ENCODE measurements around the gene HCAR1. TPM values are rescaled to one million over a fixed set of nuclear protein-coding genes. Genes with fewer than 3 reads are reported as not detected.
"Not testable (repeated sequence)": the region's sequence is repeated elsewhere in the genome, so short reads cannot be mapped to it uniquely, and the experiment has no call there.

The HCAR1 gene
- polyA plus RNA-seq, 1 of the 3 experiments (the other 2 are of a cell fraction), result not detected

DNA sequence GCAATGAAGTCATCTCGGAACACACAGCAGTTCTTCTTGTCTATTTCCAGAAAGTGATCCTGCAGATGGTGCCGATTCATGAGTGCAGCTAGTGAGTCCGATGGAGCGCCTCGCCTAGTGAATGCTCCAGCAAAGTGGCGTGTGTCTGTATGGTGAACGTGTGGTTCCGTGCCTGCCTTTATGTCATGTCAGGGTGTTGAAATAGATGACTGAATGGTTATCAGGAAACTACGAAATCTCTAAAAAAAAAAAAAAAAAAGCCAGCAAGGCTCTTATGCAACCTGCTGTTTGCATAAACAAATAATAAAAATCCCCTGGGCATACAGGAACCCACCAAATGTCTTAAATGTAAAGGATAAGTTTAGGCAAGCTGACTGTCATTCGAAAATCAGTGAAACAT lies 14.0 kb downstream of the HCAR1 start, which contains the start of gene HCAR3:
Gene HCAR3, minus strand, starts transcription at position 154 of the 400 bp plus-strand sequence. Its CDS starts 74 bp downstream, at position 80.
- H3F3A ChIP-seq (replicated peaks; ENCODE audit: insufficient read depth); H3K9ac ChIP-seq; H3K4me2 ChIP-seq; CTCF ChIA-PET; H3K27me3 ChIP-seq (ENCODE audit: insufficient read depth); H2AFZ ChIP-seq (ENCODE audit: low read depth); H3K4me1 ChIP-seq (ENCODE audit: control insufficient read depth in 1 of 2, insufficient read depth in 2 of 2, low read depth in 1 of 2, low read length in 1 of 2); H3K4me3 ChIP-seq (ENCODE audit: low read depth in 2 of 2, low read length in 1 of 2); H3K79me2 ChIP-seq (ENCODE audit: insufficient read depth); DNase-seq; H3K36me3 ChIP-seq (replicated peaks in 1 of 2; ENCODE audit: control insufficient read depth in 1 of 2, insufficient read depth in 2 of 2, low read length in 1 of 2); POLR2A ChIA-PET; H3K27ac ChIP-seq (ENCODE audit: low read depth in 2 of 2, low read length in 1 of 2); H4K20me1 ChIP-seq (ENCODE audit: insufficient read depth); H3K9me3 ChIP-seq; H3K9me2 ChIP-seq: not testable (repeated sequence)
- 81% methylated on average over 10 of the region's 10 CpGs for WGBS (ENCODE audit: low lambda C conversion rate)

DNA sequence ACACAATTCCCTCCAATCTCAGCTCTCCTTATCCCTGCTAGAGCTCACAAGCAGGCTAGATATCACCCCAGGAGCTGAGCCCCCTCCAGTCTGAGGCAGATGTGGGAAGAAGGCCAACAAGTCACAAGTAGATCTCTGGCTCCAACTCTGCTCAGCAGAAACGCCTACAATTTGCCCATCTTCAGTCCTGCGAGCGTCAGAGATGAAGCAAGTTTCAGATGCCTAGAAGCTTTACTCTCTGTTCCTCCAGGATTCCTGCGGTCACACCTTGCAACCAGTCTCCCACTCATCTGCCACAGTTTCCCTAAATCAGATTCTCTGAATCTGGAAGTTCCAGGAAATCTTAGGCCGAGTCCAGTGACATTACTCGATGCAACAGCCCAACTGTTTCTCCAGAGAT lies 15.4 kb downstream of the HCAR1 start:
- H3K4me1 ChIP-seq (ENCODE audit: control insufficient read depth in 1 of 2, insufficient read depth in 2 of 2, low read depth in 1 of 2, low read length in 1 of 2); DNase-seq: not testable (repeated sequence)

DNA sequence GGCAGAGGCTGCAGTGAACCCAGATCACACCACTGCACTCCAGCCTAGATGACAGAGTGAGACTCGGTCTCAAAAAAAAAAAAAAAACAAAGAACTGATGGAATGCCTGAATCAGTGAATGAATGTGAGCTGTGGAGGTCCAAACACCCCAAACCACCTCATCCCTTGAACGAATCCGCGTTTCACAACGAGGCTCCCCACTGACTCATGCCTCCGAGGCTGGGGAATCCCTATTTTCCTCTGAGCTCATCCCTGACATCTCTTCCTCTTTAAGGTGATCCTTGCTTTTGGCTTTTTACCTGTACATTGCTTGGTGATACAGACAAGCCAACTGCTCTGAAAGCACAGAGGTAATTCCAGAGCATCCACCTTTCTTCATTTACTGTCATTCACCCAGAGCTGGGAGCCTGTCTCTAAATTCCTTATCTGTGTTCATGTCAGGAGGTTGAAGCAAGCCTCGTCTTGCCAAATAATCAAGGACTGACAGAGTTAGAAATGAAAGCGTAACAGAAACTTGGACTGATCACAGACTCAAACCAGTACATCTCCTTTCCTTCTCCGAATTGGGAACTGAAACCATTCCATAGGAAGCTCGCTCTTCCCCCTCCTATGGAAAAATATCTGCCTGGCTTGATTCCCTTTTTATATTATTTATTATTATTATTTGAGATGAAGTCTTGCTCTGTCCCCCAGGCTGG lies 17.0 kb downstream of the HCAR1 start:
- H3F3A ChIP-seq (replicated peaks; ENCODE audit: insufficient read depth); H3K27ac ChIP-seq (ENCODE audit: low read depth in 2 of 2, low read length in 1 of 2); CTCF ChIA-PET; H3K79me2 ChIP-seq (ENCODE audit: insufficient read depth); H3K27me3 ChIP-seq (ENCODE audit: insufficient read depth); H2AFZ ChIP-seq (ENCODE audit: low read depth); H3K9me3 ChIP-seq; H3K36me3 ChIP-seq (replicated peaks in 1 of 2; ENCODE audit: control insufficient read depth in 1 of 2, insufficient read depth in 2 of 2, low read length in 1 of 2); H3K9me2 ChIP-seq; DNase-seq; H3K4me3 ChIP-seq (ENCODE audit: low read depth in 2 of 2, low read length in 1 of 2); H3K4me2 ChIP-seq; H3K9ac ChIP-seq; H4K20me1 ChIP-seq (ENCODE audit: insufficient read depth); H3K4me1 ChIP-seq (ENCODE audit: control insufficient read depth in 1 of 2, insufficient read depth in 2 of 2, low read depth in 1 of 2, low read length in 1 of 2); POLR2A ChIA-PET: not testable (repeated sequence)
- whole genome bisulfite sequencing (ENCODE audit: low lambda C conversion rate), result 91% methylated on average over 2 of the region's 10 CpGs

More for the DNA sequence above, 15.4 kb downstream of the HCAR1 start:
- H2AFZ ChIP-seq (ENCODE audit: low read depth); H3K9me2 ChIP-seq; H3K27ac ChIP-seq (ENCODE audit: low read depth in 2 of 2, low read length in 1 of 2); H3K9ac ChIP-seq; CTCF ChIA-PET; POLR2A ChIA-PET; H3K79me2 ChIP-seq (ENCODE audit: insufficient read depth); H3K27me3 ChIP-seq (ENCODE audit: insufficient read depth); H3K9me3 ChIP-seq; H4K20me1 ChIP-seq (ENCODE audit: insufficient read depth); H3K4me3 ChIP-seq (ENCODE audit: low read depth in 2 of 2, low read length in 1 of 2); H3F3A ChIP-seq (replicated peaks; ENCODE audit: insufficient read depth); H3K4me2 ChIP-seq; H3K36me3 ChIP-seq (replicated peaks in 1 of 2; ENCODE audit: control insufficient read depth in 1 of 2, insufficient read depth in 2 of 2, low read length in 1 of 2): not testable (repeated sequence)
- WGBS (ENCODE audit: low lambda C conversion rate), result 86% methylated on average over 6 of the region's 6 CpGs

DNA sequence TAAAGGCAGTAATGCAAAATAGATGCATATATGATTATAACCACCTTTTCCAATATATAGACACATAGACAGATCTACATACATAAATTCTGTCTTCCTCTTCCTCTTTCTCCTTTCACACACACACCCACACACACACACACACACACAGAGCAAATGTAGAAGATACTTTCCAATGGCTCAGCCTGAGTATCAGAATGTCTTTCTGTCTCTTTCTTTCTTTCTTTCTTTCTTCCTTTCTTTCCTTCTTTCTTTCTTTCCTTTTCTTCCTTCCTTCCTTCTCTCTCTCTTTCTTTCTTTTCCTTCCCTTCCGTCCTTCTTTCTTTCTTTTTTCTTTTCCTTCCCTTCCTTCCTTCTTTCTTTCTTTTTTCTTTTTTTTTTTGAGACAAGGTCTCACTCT lies 19.4 kb downstream of the HCAR1 start:
- H3K9me3 ChIP-seq; H3K36me3 ChIP-seq (replicated peaks in 1 of 2; ENCODE audit: control insufficient read depth in 1 of 2, insufficient read depth in 2 of 2, low read length in 1 of 2); H3K9ac ChIP-seq; DNase-seq; H2AFZ ChIP-seq (ENCODE audit: low read depth); H3K4me1 ChIP-seq (ENCODE audit: control insufficient read depth in 1 of 2, insufficient read depth in 2 of 2, low read depth in 1 of 2, low read length in 1 of 2); H3K79me2 ChIP-seq (ENCODE audit: insufficient read depth); POLR2A ChIA-PET; H3F3A ChIP-seq (replicated peaks; ENCODE audit: insufficient read depth); CTCF ChIA-PET; H3K27ac ChIP-seq (ENCODE audit: low read depth in 2 of 2, low read length in 1 of 2); H3K4me3 ChIP-seq (ENCODE audit: low read depth in 2 of 2, low read length in 1 of 2); H4K20me1 ChIP-seq (ENCODE audit: insufficient read depth); H3K27me3 ChIP-seq (ENCODE audit: insufficient read depth); H3K9me2 ChIP-seq; H3K4me2 ChIP-seq: not testable (repeated sequence)
- 84% methylated on average over 1 of the region's 1 CpG for WGBS (ENCODE audit: low lambda C conversion rate)

DNA sequence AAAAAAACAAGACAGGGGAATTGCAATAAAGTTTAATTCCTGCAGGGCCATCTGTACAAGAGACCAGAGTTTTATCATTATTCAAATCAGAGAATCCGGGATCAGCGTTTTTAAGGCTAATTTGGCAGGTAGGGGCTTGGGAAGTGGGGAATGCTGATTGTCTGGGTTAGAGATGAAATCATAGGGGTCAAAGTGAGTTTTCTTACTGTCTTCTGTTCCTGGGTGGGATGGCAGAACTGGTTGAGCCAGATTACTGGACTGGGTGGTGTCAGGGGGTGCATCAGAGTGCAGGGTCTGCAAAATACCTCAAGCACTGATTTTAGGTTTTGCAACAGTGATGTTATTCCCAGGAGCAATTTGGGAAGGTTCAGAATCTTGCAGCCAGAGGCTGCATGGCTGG lies 20.3 kb downstream of the HCAR1 start:
- CTCF ChIA-PET; H3K9ac ChIP-seq; DNase-seq; H3K9me3 ChIP-seq; H3K79me2 ChIP-seq (ENCODE audit: insufficient read depth); H4K20me1 ChIP-seq (ENCODE audit: insufficient read depth); H3K4me3 ChIP-seq (ENCODE audit: low read depth in 2 of 2, low read length in 1 of 2); H3K4me1 ChIP-seq (ENCODE audit: control insufficient read depth in 1 of 2, insufficient read depth in 2 of 2, low read depth in 1 of 2, low read length in 1 of 2); H3K4me2 ChIP-seq; H3F3A ChIP-seq (replicated peaks; ENCODE audit: insufficient read depth); H3K36me3 ChIP-seq (replicated peaks in 1 of 2; ENCODE audit: control insufficient read depth in 1 of 2, insufficient read depth in 2 of 2, low read length in 1 of 2); H2AFZ ChIP-seq (ENCODE audit: low read depth); H3K27me3 ChIP-seq (ENCODE audit: insufficient read depth); H3K9me2 ChIP-seq; H3K27ac ChIP-seq (ENCODE audit: low read depth in 2 of 2, low read length in 1 of 2); POLR2A ChIA-PET: not testable (repeated sequence)
- 56% methylated on average over 2 of the region's 2 CpGs for WGBS (ENCODE audit: low lambda C conversion rate)

DNA sequence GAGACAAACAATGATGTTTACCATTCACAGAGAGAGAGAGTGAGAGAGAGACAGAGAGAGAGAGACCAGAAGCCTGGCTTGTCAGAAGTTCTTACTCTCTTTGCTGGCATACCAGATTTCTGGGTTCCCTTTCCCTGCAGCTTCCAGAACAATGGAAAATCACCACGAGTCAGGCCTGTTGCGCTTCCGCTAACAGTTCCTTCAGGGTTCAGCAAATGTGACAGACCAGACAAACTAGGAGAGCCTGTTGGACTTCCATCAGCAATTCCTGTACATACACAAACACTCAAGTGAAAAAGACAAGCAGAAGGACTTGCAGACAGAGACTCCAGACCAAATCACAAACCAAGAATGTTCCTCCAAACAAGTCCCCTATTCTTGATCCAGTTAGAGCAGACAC lies 21.4 kb downstream of the HCAR1 start:
- CTCF ChIA-PET, result not testable (repeated sequence)

More for the DNA sequence above, 21.4 kb downstream of the HCAR1 start:
- H3K4me1 ChIP-seq (ENCODE audit: control insufficient read depth in 1 of 2, insufficient read depth in 2 of 2, low read depth in 1 of 2, low read length in 1 of 2); H3K9me2 ChIP-seq; H3K79me2 ChIP-seq (ENCODE audit: insufficient read depth); H3K36me3 ChIP-seq (replicated peaks in 1 of 2; ENCODE audit: control insufficient read depth in 1 of 2, insufficient read depth in 2 of 2, low read length in 1 of 2); H3K9ac ChIP-seq; H3K27me3 ChIP-seq (ENCODE audit: insufficient read depth); H3K9me3 ChIP-seq; POLR2A ChIA-PET; H3F3A ChIP-seq (replicated peaks; ENCODE audit: insufficient read depth); H2AFZ ChIP-seq (ENCODE audit: low read depth); H4K20me1 ChIP-seq (ENCODE audit: insufficient read depth); H3K4me3 ChIP-seq (ENCODE audit: low read depth in 2 of 2, low read length in 1 of 2); DNase-seq; H3K27ac ChIP-seq (ENCODE audit: low read depth in 2 of 2, low read length in 1 of 2); H3K4me2 ChIP-seq: not testable (repeated sequence)
- no CpG with 5 or more reads among the region's 3 CpGs for WGBS (ENCODE audit: low lambda C conversion rate)
